Activated T-cell treated with anti-CD3 and anti-CD28 coated beads for 4 hours (primary cell): Measurements from ENCODE around the gene SCRT2.
"Not testable (repeated sequence)": the region's sequence is repeated elsewhere in the genome, so short reads cannot be mapped to it uniquely, and the experiment has no call there.

Experiments
- DNase-seq: peaks from one replicate; pipeline ENCODE4 v3.0.0-alpha.2; 2020

SCRT2 gene

DNA sequence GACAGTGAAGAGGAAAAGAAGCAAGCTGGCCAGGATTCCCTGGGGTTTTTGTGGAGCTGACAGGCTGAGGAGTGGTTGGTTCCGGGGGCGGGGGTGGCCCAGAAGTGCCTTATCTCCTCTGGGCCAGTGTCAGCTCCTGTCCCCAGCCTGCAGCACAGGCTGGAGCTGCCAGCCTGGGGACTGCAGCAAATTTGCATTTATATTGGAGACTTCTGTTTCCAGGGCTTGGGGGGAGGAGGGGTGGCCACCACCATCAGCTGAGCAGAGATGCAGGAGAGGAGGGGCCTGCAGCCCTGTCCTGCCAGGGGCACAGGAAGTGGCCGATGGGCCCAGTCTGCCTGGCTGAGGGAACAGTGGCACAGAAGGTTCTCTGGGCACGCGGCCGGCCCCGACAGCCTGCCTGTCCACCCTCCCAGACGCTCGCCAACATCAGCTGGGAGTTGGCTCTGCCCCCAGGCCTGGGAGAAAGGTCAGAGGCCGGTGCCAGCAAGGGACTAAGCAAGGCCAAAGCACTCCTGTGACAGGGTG lies 24.3 kb upstream of the SCRT2 start:
- no peak for DNase-seq

DNA sequence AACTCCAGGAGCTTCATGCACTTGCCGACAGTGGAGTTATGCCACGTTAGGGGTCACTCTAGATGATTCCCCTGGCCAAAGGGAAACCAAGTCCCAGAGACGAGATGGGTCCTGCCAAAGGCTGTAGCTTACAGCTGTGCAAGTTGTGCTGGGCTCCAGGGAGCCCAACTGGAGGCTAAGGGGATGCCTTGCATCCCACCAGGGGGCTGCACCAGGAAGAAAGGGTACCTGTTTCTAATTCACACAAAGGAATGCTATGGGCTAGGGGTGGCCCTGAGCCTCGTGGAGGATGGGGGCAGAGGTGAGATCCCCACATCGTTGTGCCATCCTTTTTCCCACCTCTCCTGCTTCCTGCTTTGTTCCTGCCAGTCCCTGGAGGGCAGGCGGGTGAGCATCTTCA lies 23.7 kb upstream of the SCRT2 start:
- DNase-seq: no peak

DNA sequence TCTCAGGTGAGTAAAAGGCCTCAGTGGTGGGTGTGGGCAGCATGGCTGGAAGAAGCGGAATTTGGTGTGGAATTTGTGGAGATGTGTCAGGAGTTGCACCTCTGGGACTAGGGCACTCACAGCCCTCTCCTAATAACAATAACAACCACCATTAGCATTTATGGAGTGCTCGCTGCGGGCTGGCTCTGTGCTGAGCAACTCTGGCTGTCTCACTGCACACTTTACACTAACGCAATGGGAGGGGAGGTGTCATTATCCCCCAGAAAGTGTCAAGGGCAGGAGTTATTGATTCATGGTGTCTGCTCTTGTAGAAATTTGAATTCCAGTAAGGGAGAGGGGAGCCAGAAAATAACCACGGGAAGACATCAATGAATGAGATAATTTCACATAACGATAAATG lies 22.7 kb upstream of the SCRT2 start:
- no peak for DNase-seq

DNA sequence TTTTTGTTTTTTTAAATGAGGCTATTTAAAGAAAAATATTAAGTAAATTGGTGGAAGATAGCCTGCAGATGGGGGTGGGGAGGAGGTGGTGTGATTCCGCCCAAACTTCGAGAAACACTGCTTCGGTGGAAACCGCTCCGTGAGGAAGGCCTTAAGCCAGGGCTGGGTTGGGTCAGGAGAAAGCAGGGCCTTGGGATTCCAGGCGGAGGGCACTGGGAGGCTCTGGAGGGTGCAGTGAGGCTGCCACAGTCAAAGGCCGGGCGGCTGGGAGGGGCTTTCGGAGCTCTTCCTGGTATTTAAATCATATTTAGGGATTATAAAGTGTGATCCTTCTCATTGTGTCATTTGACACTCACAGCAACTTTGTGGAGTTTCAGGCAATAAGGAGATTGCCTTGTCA lies 22.2 kb upstream of the SCRT2 start:
- DNase-seq: no peak

DNA sequence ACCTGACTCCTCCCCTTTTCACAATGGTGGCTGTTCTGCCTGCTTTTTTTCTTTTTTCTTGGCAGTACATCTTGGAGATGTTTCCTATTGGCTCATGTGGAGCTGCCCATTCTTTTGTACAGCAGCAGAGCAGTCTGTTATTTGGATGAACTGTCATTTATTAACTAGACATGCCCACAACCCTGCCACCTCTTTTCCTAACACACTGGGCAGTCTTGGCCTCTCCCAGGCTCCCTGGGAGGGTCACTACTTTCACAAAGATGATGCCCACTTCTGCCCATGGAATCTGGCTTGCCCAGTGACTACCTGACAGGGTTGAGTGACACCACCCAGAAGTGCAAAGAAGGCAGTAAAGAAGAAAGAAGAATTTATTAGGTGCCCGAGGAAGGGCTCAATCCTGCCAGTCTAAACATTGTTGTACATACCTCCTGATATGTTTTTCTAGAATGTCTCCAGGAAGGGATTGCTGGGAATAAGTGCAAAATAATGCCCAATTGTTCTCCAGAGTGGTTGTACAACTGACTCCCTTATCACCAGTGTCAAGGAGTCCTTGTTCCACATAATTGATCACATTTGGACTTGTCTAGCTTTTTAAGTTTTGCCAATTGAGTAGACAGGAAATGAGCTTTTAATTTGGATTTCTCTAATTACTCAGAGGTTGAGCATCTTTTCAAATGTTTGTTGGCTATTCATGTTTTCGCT lies 19.7 kb upstream of the SCRT2 start:
- no peak for DNase-seq

DNA sequence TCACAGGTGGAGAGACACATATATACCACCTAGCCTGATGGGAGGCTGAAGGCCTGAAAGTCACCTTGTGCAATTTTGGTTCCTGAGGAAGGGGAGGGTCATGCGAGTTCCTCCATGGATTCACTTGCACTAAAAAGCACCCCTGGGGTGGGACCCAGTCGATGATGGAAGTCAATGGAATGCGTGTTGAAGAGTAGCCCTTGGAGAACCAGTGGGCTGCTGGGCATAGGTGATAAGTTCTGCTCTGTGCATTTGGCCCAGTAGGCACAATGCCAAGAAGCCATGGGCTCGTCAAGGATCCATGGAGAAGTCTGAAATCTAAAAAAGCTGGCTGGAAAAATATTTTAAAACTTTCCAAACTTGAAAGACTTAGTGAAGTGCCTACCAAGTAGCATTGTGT lies 18.9 kb upstream of the SCRT2 start:
- no peak for DNase-seq

DNA sequence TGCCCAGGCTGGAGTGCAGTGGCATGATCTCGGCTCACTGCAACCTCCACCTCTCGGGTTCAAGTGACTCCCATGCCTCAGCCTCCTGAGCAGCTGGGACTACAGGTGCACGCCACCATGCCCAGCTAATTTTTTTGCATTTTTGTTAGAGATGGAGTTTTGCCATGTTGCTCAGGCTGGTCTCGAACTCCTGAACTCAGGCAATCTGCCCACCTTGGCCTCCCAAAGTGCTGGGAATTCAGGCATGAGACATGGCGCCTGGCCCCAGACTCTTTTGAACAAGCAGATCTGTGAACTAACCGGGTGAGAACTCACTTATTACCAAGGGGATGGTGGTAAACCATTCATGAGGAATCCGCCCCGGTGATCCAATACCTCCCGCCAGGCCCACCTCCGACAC lies 18.2 kb upstream of the SCRT2 start:
- not testable (repeated sequence) for DNase-seq

DNA sequence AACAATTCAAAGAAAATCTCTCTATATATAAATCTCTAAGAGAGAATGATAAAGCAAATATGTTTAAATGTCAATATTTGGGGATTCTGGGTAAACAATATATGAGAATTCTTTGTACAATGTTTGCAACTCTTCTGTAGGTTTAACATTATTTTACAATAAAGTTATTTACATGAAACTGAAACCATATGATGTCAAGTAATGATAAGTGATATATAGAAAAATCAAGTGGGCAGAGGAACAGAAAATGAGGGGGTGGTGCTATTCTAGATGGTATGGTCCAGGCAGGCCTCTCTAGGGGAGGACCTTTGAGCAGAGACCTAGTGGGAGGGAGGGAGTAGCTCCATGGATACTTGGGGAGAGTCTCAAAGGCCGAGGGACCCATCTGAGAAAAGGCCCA lies 16.4 kb upstream of the SCRT2 start:
- no peak for DNase-seq

DNA sequence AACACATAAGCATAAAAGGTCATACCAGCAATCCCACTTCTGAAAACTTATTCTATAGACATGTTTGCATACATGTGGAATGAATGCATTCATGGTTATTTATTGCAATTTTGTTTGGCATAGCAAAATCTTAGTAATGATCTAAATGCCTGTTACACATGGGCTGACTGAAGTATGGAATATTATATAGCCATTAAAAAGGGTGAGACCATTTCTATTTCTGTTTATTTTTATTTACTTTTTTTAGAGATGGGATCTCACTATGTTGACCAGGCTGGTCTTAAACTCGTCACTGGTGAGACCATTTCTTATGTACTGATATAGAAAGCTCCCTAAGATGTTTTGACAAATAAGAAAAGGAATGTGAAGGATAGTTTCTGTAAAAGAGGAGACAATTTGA lies 14.3 kb upstream of the SCRT2 start:
- no peak for DNase-seq

DNA sequence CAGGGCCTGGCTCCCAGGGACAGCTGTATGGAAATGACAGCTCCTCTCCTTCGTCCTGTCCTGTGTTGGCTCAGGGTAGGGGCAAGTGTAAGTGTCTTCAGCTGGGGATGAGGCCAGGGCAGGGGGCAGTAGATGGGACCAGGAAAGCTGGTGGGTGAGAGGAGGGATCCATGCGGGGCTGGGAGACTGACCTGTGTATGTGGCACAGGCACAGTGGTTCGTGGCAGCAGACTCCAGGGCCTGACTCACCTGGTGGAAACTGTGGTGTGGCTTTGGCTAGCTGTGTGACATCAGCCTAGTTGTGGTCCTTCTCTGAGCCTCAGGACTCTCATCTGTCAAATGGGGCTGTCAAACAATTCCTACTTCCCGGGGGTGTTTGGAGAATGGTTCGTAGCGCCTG lies 13.7 kb upstream of the SCRT2 start:
- no peak for DNase-seq

DNA sequence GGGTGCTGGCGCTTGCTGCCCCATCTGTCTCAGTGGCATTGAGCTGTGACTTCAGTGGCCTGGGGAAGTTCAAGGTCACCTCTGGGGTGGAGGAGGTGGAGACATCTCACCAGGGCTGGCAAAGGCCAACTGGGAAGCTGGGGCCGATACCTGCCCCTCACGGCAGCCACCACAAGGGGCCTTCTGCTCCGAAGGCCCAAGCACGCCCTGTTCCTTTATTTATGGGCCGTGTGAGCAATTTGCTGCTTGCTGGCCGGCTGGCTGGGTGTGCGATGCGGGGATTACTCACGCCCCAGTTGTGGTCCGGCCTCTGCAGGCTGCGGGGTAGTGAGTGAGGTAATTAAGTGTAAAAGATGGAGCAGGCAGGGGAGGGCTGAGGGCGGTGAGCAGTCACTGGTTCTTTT lies 13.2 kb upstream of the SCRT2 start:
- DNase-seq: no peak

DNA sequence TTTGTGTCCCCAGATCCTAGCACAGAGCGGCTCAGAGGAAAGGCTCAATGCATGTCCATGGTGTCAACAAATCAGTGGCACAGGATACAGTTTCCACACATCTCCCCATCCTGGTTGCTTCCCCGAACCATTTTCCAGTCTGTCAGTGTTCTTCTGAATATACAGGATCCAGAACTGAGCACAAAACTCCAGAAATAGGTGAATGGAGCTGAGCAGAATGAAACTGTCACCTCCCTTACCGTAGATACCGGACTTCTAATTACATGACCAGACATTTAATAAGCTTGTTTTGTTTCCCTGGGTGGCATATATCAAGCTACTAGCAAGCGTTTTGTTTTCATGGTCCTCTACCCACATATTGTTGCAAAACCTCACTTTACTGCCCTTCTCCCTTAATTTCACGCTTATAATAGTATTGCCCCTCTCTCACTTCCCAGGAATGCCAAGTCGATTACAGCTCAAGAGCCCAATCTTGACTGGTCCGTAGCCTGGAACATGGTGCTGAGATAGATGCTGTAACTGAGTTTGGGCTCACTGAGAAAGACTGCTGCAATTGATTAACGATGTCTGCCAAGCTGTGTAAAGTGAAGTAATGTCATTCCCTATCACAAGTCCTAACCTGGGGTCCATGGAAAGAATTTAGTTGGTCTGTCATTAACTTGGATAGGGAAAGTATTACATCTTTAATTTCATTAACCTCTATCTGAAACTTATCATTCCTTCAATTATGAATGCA lies 12.0 kb upstream of the SCRT2 start:
- DNase-seq: no peak

DNA sequence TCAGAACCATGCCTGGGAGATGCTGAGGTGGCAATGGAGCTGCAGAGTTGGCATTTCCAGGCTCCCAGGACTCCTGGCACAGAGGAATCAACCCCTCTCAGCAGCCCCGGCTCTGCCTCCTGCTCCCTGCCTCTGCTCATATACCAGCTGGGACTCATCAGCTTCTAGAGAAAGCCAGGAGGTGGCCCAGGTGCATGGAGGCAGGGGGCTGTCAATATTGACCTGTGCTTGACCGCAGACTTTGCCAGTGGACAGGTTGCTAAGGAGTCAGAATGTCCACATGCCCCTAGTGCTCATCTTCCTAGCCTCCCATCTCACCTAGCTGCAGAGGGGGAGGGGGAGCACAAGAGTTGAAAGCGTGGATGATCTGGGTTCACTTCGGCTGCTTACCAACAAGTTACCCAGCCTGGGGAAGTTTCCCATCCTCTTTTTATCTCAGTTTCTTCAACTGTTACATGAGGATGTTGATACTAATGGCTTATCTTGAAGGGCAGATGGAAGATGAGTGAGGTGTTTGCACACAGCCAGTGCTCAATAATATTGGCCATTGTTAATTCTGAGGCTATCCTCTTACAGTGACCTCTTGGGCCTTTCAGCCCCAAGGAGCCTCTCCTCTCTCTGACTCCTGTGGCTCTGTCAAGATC lies 9.2 kb upstream of the SCRT2 start:
- no peak for DNase-seq

DNA sequence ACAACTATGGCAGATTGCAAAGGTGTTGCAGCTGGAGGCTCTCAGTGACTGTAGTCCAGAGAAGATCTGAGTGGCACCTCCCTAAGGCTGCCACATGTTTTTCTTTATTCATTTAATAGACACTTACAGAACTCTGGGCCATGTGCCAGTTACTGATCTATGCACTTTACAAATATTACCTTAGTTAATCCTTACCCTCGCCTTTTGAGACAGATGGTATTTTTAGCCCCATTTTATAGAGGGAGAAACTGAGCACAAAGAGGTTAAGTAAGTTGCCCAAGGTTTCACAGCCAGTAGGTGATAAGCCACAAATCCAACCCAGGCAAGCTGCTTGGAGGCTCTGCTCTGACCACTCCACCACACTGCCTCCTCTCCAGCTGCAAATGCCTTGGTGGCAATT lies 6.5 kb upstream of the SCRT2 start:
- no peak for DNase-seq

DNA sequence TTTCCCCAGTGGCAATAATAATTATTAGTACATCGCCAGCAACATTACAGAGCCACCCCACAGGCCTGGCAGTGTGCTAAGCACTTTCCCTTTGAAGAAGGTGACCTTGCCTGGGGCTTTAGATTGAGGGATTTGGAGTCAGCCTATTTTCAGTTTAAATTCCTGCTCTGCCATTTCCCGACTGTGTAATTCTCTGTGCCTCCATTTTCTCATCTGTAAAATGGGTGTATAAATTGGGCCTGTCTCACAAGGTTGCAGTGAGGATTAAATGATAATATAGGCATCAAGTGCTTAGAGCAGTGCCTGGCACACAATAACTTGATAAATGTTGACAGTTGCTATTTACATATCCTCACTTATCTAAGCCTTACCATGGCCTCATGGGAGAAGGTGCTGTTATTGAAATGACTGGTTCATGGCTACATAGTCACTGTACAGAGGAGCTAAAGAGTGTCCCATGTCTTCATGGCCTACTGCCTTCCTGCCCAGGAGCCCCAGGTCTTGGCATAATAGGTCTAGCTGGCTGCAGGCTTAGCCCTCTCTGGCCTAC lies 5.1 kb upstream of the SCRT2 start:
- no peak for DNase-seq

DNA sequence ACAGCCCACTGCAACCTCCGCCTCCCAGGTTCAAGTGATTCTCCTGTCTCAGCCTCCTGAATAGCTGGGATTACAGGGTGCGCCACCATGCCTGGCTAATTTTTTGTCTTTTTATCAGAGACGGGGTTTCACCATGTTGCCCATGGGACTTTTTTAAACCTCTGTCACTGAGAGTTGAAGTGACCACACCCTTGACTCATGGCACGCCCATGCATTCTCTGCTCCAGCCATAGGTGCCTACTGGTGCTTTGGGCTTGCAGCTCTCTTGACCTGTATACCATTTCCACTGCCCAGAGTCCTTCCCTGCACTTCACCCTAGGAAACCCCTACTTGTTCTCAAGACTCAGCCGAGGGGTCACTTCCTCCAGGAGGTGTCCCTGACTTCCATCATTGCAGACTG lies 2.4 kb upstream of the SCRT2 start:
- DNase-seq: no peak

DNA sequence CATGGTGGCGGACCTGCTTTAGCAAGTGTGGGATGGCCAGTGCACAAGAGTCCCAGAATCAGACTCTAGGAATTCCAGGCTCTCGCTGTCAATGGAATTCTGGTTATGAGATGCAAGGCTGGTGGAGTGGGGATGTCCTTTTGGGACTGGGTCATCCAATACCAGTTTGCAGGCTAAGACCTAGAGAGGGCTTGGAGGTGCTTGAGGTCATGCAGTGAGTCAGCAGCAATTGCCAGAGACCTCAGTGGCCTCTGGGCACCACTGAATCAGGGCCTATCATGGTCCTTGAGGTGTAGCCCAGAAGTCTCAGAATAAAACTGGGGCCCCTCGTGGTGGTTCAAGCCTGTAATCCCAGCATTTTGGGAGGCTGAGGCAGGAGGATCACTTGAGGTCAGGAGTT lies 1.4 kb upstream of the SCRT2 start:
- no peak for DNase-seq

DNA sequence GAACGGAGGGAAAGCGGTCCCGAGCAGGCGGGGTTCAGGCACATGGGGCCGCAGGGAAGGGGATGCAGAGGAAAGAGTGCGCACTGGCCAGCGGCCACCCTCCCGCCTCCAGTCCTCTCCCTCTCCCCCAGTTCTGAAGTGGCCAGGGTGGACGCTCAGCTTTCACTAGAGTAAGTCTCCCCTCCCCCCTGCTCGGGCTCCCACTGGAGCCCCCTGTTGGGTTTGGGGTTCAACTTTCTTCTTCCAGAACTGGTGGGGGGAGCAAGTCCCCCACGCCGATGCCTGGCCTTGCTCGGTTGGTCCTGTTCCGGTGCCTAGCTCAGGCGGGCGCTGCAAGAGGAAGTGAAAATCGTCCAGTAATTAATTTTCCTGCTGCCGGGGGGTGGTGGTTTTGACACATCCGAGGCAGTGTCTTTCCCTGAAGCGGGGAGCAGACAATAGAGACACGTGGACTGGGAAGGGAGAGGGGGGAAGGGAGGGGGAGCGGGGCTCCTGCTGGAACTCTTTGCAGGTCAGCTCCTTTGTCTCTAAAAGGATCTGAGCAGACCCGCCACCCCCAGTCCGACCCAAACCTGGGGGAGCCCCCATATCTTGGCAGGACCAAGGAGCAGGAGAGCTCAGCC lies 824 bp upstream of the SCRT2 start:
- no peak for DNase-seq

DNA sequence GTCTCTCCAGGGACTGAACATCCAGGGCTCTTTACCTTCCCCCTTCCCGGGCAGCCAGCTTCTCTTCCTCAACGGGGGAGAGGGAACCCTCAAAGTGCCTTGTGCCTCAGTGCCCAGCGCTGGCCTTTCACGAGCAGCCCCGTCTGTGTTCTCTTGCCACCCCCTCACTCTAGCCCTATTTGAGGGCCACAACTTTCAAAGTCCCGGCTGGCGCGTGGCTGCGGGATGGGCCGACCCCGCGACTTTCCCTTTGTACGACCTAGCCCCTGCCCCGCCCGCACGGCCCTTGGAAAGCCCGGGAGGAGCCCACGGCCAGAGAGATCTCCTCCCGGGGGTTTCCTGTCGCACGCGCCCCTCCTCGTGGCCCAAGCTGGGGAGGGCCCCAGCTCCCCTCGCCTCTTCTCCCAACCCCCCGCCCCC lies 559 bp downstream of the SCRT2 start:
- no peak for DNase-seq

DNA sequence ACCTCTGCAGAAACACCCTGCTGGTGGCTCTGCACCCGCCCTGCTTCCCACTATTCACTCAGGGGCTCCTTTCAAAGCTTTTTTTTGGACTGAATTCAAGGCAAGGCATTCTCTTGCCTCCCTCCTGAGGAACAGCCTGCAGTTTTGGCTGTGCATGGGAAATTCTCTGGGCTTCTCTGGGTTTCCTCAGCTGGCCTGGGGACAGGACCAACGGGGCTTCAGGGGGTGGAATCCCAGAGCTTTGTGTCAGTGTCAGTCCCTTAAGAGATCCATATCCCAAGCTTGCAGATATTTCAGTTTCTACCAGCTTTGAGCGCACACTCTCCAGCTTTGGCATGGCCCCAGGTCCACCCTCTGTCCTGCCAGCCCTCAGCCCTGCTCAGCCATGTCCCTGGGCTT lies 2.0 kb downstream of the SCRT2 start:
- no peak for DNase-seq

DNA sequence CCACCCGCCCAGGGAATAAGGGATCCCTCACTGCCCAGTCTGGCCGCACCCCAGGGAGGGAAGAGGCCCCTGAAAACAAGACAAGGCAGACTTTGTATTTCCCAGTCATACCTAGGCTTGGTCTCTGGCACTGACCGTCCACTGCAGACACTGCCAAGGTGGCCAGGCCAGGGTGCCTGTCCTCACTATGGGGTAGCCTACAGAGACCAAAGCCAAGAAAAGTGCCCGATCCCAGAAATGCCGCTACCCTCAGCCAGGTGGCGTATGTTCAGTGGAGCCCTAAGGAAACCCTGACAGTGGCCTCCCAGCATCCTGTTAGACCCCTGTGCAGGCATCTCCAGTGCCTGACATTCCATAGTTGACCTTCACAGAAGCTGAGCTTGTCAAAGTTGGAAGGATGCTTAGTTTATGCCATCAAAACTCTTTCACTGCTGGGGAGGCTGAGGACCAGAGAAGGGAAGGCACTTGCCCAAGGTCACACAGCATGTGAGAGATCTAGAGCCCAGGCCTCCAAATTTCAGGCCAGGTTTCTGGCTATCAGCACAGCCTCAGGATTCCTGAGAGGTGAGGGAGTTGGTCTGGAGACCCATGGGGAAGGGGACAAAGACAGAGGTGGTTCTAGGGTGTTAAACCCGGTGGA lies 2.5 kb downstream of the SCRT2 start:
- no peak for DNase-seq

DNA sequence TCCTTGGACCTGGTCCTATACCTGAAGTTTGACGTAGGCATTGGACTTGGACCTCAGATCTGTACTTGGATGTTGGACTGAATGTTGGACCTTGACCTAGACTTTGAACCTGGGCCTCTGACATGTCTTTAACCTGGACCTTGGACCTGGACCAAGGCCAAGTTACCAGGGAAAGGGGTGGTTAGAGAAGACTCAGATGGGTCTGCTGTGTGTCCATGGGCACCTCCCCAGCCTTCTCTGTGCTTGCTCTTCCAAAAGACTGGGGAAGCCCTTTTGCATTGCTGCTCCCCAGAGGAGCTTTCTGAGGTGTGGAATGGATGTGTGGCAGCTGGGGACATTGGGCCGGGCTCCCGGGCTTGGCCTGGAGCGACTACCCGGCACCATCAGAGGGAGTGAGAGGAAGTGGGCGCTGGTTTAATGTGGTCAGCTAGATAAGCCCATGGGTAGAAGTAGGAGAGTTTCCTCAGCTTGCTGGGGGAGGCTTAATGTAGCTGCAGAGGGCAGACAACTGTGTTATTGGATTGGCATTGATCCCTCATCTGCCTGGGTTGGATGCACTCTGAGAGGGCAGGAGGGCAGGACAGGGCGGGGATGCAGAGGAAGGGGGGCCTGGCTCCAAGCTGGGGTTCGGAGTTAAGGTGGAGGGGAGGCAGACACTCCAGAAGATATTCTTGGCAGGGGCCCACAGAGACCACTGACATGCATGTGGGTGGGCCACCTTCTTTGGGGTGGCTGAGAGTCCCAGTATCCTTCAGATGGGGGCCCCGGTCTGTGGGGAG lies 4.2 kb downstream of the SCRT2 start:
- DNase-seq: no peak
